HG03469 (cell line): ENCODE data around the gene RNF126.
"Not testable (repeated sequence)": the region's sequence is repeated elsewhere in the genome, so short reads cannot be mapped to it uniquely, and the experiment has no call there.

ENCODE experiments used
- ATAC-seq: cut with Tn5 transposase; IDR thresholded peaks from one replicate; pipeline ENCODE4 v1.9.1; 2021; ENCODE audit warnings: mild to moderate bottlenecking, moderate library complexity, moderate number of reproducible peaks; ENCODE audit not compliant: unreplicated experiment

Gene RNF126

DNA sequence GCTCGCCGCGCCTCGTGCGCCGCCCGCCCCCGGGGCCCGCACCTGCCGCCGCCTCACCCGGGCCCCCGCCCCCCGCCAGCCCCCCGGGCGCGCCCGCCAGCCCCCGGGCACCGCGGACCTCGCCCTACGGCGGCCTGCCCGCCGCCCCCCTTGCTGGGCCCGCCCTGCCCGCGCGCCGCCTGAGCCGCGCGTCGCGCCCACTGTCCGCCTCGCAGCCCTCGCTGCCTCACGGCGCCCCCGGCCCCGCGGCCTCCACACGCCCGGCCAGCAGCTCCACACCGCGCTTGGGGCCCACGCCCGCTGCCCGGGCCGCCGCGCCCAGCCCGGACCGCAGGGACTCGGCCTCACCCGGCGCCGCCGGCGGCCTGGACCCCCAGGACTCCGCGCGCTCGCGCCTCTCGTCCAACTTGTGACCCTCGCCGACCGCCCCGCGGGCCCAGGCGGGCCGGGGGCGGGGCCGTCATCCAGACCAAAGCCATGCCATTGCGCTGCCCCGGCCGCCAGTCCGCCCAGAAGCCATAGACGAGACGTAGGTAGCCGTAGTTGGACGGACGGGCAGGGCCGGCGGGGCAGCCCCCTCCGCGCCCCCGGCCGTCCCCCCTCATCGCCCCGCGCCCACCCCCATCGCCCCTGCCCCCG is 46.8 kb downstream of the RNF126 start:
- ATAC-seq, result no peak

DNA sequence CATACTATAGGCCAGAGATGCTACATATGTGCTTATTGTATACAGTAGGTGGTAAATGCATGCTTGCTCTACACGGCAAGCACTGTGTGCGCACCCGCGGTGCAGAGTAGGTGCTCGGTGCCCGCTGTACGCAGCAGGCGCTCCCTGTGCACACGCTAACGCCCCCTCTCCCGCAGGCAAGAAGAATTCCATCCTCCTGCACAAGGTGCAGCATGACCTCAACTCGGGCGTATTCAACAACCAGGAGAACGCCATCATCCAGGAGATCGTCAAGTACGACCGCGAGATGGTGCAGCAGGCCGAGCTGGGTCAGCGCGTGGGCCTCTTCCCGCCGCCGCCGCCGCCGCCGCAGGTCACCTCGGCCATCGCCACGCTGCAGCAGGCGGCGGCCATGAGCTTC is 47.4 kb downstream of the RNF126 start:
- no peak for ATAC-seq

DNA sequence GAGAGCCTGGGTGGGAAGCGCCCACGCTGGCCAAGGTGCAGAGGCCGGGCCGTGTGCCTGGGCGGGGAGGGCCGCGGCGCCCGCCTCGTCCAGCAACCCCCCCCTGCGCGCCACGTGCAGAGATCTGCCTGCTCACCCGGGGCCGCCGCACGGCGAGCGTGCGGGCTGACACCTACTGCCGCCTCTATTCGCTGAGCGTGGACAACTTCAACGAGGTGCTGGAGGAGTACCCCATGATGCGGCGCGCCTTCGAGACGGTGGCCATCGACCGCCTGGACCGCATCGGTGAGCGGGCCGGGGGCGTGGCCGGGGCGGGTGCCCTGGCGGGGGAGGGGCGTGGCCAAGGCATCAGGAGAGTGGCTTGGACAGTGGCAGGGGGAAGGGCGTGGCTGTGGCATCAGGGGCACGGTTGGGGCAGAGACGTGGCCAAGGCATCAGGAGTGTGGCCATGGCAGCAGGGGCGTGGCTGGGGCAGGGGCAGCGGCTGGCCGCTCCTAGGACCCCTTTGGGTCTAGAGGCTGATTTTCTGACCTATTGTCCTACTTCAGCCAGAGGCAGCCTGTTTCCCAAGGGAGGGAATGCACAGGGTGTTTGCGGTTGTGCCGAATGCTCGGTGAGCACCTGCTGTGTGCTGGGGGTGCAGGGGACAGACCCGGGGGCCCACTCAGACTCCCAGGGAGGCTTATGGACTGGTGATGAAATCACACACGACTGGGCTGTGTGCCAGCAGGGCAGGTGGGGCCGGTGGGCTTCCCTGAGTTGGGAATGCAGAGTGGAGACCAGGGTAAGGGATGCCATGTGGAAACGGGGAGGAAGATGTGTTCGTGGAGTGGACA is 49.1 kb downstream of the RNF126 start:
- no peak for ATAC-seq

DNA sequence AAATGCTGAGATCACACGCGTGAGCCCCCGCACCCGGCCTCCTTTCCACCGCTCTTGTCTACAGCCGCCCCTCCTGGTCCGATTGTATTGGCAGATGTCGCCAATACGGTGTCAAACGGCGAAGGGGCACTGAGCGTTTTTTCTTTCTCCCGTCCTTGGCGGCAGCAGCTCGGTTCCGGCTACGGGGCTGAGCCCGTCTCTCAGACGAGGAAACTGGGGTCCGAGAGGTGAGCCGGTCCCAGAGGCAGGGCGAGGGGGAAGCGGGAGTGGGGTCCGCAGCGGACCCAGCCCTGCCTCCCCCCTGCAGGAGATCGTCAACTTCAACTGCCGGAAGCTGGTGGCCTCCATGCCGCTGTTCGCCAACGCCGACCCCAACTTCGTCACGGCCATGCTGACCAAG is 50.1 kb downstream of the RNF126 start:
- no peak for ATAC-seq

DNA sequence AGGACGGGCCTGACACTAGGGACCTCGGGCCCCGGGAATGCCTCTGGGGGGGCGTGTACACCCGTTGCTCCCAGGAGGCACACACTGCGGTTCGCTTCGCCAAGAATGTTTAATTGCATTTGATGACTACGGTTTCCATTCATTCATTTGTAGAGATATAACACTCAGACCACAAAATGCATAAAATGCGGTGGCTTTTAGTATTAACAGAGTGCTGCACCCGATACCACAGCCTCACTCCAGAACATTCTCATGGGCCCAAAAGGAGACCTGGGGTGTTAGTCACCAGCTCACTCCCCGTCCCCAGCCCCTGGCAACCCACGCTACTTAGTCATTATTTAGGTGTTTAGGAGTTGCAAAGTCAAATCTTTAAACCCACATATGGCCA is 51.5 kb downstream of the RNF126 start:
- ATAC-seq, result no peak

DNA sequence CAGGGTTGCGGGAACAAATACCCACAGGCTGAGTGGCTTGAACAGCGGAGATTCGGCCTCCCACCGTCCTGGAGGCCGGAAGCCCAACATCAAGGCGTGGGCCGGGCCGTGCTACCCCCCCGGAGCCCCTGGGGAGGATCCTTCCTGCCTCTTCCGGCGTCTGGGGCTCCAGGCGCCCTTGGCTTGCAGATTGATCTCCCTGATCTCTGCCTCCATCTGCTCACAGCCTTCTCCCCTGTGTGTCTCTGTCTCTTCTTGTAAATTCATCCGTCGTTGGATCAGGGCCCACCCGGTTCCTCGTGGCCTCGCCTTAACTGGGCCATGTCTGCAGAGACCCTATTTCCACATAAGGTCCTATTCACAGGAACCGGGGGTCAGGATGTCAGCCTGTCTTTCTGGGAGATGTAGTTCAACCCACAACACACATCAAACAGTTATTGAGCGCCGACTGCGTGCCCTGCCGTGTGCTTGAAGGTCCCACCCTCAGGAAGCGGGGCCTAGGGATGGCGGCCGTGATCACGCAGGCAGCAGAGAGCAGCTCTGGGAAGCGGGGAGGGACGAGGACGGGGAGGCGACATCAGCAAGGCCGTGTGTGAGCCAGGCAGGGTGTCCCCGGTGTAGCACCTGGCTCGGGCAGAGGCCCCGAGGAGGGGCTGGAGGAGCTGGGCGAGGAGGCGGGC is 52.1 kb downstream of the RNF126 start:
- no peak for ATAC-seq

DNA sequence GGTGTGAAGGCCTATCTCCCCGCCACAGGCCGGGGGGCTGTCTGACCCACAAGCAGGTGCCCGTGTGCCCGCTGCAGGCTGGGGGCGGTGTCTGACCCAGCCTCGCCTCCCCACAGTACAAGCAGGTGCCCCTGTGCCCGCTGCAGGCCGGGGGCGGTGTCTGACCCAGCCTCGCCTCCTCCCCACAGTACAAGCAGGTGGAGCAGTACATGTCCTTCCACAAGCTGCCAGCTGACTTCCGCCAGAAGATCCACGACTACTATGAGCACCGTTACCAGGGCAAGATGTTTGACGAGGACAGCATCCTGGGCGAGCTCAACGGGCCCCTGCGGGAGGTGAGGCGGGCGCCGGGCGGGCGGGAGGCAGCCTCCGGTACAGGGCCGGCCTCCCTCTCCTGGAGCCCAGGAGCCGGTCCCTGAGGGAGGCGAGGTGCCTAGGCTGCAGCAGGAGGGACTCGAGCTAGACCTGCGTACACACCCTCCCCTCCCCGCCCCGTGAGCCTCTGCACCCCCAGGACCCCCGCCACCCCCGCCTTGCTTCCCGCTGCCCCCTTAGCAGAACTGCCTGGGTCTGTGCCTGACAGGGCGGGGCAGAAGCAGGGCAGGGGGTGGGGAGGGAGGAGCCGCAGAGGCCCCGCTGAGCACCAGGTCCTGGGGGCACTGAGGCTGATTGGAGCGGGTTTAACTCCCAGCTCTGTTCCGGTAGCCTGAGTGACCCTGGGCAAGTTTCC is 52.8 kb downstream of the RNF126 start:
- ATAC-seq, result no peak

DNA sequence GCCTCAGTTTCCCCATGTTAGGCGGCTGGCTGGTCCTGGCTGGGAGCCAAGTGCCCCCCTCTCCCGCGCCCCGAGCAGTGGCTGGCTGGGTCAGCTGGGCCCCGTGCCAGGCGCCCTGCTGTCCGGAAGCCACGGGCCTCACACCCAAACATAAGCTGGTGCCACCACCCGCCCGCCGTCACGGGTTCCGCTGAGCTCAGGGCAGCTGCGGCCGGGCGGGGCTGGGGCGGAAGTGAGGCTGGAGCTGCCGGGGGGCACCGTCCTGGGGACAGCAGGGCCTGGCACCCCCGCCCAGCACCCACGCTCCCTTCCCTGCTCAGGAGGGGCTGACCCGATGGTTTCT is 54.0 kb downstream of the RNF126 start:
- ATAC-seq, result no peak

DNA sequence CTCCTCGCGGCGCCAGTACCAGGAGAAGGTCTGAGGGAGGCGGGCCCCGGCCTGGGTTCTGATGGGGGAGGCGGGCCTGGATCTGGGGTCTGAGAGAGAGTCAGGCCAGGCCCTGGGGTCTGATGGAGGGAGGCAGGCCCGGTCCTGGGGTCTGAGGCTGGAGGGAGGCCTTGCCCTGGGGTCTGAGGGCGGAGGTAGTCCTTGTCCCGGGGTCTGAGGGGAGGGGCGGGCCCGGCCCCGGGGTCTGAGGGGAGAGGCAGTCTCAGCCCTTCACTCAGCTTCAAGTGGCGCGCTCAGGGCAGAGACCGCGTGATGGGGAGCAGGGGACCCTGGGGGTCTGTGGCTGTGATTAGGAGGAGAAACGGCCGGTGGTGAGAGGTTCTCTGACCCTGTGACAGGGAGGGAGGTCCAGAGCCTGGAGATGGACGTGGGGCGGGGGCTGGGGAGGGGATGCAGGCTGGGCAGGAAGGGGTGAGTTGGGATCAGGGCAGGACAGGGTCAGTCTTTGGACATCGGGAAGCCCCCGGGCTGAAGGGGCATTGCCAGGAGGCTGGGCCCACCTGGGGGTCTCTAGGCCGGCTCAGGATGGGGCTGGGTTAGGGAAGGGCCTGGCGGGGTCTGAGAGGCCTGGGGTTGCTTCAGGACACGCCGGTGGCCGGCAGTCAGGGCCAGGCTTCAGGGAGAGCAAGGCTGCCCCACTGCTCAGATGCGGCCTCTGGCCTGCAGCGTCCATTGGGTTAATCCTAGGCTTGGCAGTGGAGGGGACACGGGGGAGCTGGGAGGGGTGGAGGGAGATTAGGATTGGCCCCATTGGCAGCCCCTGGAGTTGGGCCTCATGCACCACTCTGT is 54.6 kb downstream of the RNF126 start:
- ATAC-seq, result no peak

- ATAC-seq, result no peak
Measured at GRCh38 chr19:607301-608154, 55.5 kb downstream of the RNF126 start.

GRCh38 chr19:605061-605971 is 57.7 kb downstream of the RNF126 start:
- not testable (repeated sequence) for ATAC-seq

DNA sequence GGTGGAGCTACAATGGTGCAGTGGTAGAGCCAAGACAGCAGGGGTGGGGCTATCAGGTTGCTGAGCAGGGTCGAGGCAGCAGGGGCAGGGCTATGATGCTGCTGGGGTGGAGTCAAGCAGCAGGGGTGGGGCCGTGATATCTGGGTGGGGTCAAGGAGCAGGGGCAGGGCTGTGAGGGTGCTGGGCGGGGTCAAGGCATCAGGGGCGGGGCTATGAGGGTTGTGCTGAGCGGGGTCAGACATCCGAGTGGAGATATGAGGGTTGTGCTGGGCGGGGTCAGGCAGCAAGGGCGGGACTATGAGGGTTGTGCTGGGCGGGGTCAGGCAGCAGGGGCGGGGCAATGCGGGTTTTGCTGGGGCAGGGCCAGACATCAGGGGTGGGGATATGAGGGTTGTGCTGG is 58.7 kb downstream of the RNF126 start:
- ATAC-seq, result no peak

GRCh38 chr19:603779-604178 is 59.2 kb downstream of the RNF126 start:
- not testable (repeated sequence) for ATAC-seq

DNA sequence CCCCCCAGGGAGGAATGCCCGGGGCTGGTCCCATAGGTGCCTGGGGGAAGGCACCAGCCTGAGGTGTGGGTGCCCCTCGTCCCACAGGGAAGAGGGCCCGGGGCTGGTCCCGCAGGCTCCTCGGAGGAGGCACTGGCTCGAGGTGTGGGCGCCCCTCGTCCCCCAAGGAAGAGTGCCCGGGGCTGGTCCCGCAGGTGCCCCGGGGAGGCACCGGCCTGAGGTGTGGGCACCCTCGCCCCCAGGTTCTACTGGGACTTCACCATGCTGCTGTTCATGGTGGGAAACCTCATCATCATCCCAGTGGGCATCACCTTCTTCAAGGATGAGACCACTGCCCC is 59.7 kb downstream of the RNF126 start:
- not testable (repeated sequence) for ATAC-seq

GRCh38 chr19:602391-603301 is 60.4 kb downstream of the RNF126 start:
- ATAC-seq, result no peak

DNA sequence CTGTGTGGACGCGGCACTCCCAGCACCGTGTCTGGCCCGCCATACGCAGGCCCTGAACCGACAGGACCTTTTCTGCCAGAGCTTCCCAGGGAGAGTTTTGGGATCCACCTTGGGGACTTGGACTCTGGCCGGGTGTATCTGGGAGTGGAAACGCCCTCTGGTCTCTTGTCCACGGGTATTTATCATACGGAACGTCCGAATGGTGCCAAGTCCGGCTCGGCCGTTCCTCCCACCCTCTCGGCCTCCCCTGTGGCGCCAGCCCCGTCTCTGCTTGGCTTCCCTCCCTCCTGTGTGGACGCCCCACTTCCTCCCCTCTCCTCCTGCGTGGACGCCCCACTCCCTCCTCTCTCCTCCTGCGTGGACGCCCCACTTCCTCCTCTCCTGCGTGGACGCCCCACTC is 61.2 kb downstream of the RNF126 start:
- ATAC-seq, result no peak

GRCh38 chr19:601310-601709 is 61.7 kb downstream of the RNF126 start:
- no peak for ATAC-seq
